Activated CD4-positive, CD25-positive, alpha-beta regulatory T cell treated with anti-CD3 and anti-CD28 coated beads, Interleukin-2, amount 50 U/mL, for 16 hours (primary cell): ENCODE measurements around the gene DOCK7.
"Not testable (repeated sequence)": the region's sequence is repeated elsewhere in the genome, so short reads cannot be mapped to it uniquely, and the experiment has no call there.

ENCODE experiments used
- DNase-seq: peaks from one replicate; pipeline ENCODE4 v3.0.0-alpha.2; 2020; ENCODE audit warnings: low read depth, low spot score

Gene DOCK7

DNA sequence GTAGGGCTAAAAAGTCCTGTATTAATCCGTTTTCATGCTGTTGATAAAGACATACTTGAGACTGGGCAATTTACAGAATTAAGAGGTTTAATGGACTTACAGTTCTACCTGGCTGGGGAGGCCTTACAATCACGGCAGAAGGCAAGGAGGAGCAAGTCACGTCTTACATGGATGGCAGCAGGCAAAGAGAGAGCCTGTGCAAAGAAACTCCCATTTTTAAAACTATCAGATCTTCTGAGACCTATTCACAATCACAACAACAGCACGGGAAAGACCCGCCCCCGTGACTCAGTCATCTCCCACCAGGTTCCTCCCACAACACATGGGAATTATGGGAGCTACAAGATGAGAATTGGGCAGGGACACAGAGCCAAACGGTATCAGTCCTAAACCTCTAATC lies 6.3 kb upstream of the DOCK7 start:
- not testable (repeated sequence) for DNase-seq

DNA sequence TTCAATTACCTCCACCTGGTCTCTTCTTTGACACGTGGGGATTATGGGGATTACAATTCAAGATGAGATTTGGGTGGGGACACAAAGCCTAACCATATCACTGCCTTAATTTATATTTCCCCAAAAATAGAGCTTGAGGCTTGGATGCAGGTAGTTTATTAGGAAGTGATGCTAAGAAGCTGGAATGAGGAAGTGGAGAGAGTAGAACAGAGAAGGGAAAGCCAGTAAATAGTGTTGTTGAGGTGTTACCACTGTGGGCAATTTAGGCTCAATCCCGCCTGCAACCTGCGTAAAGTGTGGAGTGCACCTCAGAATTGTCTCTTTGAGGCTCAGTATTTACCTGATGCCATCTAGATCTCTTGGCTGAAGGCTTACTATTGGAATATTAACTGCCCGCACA lies 4.9 kb upstream of the DOCK7 start:
- no peak for DNase-seq

DNA sequence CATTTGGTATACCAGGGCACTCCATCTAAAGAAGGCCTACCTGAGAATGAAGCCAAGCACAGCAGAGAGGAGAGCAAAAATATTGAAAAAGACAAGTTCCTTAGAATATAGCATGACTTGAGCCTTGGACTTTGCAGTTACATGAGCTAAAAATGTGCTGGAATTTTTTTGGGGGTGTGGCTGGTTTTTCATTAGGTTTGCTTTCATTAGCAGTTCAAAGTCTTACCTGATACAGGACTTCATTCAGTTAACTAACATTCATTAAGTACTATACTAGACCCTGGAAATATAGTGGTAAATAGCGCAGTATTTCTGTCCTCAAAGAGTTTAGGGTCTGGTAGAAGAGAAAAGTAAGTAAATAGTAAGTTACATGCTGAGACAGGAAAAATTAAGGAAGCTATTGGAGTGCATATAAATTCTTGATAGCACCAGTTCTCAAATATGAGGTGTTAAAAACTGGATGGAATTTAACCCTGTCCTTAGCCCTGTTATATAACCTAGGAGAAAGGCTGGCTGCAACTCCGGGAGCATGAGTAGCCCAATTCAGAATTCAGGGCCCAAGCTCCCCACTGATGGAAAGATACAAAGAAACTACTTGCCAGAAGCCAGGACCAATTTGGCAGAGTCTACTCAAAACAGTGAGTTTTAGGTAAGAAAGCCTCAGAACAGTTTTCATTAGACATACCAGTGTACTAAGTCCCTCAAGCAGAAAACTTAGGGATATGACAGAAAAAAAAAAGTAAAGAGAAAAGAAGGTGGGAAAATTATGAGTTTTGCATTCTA lies 3.1 kb upstream of the DOCK7 start:
- no peak for DNase-seq

GRCh38 chr1:62689524-62689923 lies 1.3 kb upstream of the DOCK7 start:
- DNase-seq, result no peak

- no peak for DNase-seq
These were observed 500 bp upstream of the DOCK7 start for GRCh38 chr1:62688687-62689085.

- DNase-seq, result no peak
These were observed 724 bp downstream of the DOCK7 start for GRCh38 chr1:62687421-62687902.

GRCh38 chr1:62686822-62687221 lies 1.4 kb downstream of the DOCK7 start:
- no peak for DNase-seq

GRCh38 chr1:62685431-62685859 lies 2.7 kb downstream of the DOCK7 start:
- no peak for DNase-seq

DNA sequence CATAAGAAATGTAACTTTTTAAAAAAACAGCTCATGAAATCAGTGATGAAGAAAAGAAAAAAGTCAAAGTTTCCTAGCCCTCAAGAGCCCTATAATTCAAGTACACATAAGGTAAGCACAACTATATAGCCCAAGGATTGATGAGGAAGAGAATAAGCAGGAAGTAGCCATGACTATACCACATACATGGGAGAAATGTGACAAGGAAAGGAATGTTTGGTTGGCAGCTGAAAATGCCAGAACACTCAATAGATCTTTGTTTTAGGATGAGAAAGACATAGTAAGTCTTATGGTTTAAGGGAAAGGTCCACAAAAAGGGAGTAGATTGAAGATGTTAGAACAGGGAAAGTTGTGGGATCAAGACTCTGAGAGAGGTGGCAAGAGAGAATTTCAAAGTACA lies 5.7 kb downstream of the DOCK7 start:
- DNase-seq, result no peak

DNA sequence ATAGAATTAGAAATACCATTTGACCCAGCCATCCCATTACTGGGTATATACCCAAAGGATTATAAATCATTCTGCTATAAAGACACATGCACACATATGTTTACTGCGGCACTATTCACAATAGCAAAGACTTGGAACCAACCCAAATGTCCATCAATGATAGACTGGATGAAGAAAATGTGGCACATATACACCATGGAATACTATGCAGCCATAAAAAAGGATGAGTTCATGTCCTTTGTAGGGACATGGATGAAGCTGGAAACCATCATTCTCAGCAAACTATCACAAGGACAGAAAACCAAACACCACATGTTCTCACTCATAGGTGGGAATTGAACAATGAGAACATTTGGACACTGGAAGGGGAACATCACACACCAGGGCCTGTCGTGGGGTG lies 7.2 kb downstream of the DOCK7 start:
- not testable (repeated sequence) for DNase-seq

DNA sequence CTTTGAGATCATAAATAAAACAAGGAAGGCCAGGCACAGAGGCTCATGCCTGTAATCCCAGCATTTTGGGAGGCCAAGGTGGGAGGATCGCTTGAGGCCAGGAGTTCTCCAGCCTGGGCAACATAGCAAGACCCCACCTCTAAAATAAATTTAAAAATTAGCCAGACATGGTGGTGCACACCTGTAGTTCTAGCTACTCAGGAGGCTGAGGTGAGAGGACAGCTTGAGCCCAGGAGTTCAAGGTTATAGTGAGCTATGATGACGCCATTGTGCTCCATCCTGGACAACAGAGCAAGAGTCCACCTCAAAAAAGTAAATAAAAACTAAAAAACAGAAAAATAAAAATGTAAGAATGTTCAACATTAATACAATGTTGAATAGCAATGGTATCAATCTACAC lies 10.4 kb downstream of the DOCK7 start:
- not testable (repeated sequence) for DNase-seq

GRCh38 chr1:62676611-62677356 lies 11.4 kb downstream of the DOCK7 start:
- DNase-seq, result no peak

DNA sequence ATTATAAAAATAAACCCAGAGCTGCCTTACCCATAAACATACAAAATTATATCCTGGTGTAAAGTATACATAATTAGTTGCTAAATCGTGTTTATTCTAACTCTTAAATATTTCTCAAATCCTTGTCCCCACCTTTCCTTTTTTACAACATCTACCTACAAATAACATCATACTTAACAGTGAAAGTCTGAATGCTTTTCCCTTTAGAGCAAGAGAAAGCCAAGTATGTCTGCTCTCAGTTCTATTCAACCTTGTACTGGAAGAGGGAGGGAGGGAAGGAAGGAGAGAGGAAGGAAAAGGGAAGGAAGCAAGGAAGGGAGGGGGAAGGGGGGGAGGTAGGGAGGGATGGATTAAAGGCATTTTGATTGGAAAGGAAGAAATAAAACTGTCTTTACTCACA lies 14.6 kb downstream of the DOCK7 start:
- no peak for DNase-seq

GRCh38 chr1:62672029-62672428 lies 16.2 kb downstream of the DOCK7 start:
- DNase-seq, result no peak

DNA sequence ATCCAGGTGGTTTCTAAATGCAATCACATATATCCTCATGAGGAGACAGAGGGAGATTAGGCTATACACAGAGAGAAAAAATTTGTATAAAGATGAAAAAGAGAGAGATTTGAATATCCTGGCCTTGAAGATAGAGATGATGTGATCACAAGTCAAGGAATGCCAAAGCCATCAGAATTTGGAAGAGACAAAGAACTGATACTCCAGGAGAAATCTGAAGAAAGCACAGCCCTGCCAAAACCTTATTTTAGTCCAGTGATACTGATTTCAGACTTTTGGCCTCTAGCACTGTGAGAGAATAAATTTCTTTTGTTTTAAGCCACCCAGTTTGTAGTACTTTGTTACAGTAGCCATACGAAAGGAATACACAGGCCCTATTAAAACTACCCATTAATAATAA lies 33.4 kb downstream of the DOCK7 start:
- no peak for DNase-seq

- no peak for DNase-seq
These were observed 35.8 kb downstream of the DOCK7 start for GRCh38 chr1:62652387-62652786.

GRCh38 chr1:62643283-62643682 lies 44.9 kb downstream of the DOCK7 start:
- no peak for DNase-seq

- no peak for DNase-seq
These were observed 50.6 kb downstream of the DOCK7 start for GRCh38 chr1:62637392-62638105.

DNA sequence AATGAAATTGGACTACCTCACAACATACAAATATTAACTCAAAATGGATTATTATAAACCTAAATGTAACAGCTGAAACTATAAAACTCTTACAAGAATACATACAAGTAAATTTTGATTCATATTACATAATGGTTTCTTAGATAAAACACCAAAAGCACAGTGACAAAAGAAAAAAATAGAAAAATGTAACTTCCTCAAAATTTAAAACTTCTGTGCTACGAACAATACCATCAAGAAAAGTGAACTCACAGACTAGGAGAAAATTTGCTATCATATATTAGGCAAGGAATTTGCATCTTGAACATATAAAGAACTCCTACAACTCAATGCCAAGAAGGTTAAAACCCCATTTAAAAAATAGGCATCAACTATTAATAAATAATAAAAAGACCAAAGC lies 59.7 kb downstream of the DOCK7 start:
- DNase-seq, result no peak

GRCh38 chr1:62625415-62625814 lies 62.8 kb downstream of the DOCK7 start:
- no peak for DNase-seq

GRCh38 chr1:62621907-62622306 lies 66.3 kb downstream of the DOCK7 start:
- no peak for DNase-seq

DNA sequence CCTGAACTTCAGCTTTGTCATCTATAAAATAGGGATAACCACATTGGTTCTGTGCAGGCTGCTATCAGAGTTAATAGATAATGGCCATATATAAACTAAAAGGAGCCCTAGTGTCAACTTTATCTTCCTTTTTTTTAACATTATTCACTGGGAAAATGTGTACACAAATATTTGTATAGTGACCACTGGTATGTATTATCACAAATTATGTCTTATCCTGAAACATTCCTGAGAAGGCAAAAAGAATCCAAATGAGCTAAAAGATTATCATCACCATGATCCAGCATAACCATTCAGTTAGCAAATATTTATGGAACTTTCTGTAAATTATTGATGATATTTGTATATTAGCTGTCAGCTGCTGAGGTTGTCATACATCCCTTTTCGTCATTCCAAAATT lies 74.3 kb downstream of the DOCK7 start:
- DNase-seq, result no peak
